Left lung (tissue), 10 donors: ENCODE results near the gene CDC42BPA. TPM values are rescaled to one million over a fixed set of nuclear protein-coding genes. Genes with fewer than 3 reads are reported as not detected.

ENCODE experiments used
- ATAC-seq: fragments of 200-7000 bp; cut with Tn5 transposase; one replicate; pipeline ENCODE4 v1.9.1; 2020; ENCODE audit warnings: moderate library complexity
- DNase-seq, 4 donors: peaks; one replicate each; pipeline ENCODE4 v3.0.0-alpha.2; 2013 to 2020
- H3K27ac ChIP-seq, 2 donors: fragments of 200-600 bp; sonication (generic) in 1 of 2; one replicate each; pipeline versions ENCODE4 v1.5.0 to v1.8.0; 2020 to 2021
- H3K27me3 ChIP-seq, 2 donors: fragments of 200-600 bp; sonication (generic) in 1 of 2; one replicate each; pipeline versions ENCODE4 v1.5.0 to v1.8.0; 2020 to 2021
- H3K36me3 ChIP-seq, 2 donors: fragments of 200-600 bp; sonication (generic) in 1 of 2; one replicate each; pipeline versions ENCODE4 v1.5.0 to v1.8.0; 2020 to 2021
- H3K4me1 ChIP-seq, 2 donors: fragments of 200-600 bp; one replicate each; pipeline ENCODE4 v1.8.0; 2021
- H3K4me3 ChIP-seq, 2 donors: fragments of 200-600 bp; sonication (generic) in 1 of 2; one replicate each; pipeline versions ENCODE4 v1.5.0 to v1.8.0; 2020 to 2021; ENCODE audit warnings: mild to moderate bottlenecking in 1 of 2
- H3K9me3 ChIP-seq, 2 donors: fragments of 200-600 bp; sonication (generic) in 1 of 2; one replicate each; pipeline versions ENCODE4 v1.5.0 to v1.8.0; 2020 to 2021
- intact Hi-C, 2 donors: fragments of 100-400 bp; cut with DNase I; formaldehyde crosslinking; loops; one replicate each; pipeline versions ENCODE4 v1.11.2 to v1.14.2; 2022
- polyA plus RNA-seq, 6 donors: library from polyadenylated mRNA; unstranded; fragments of 120-200 nt; gene quantifications; one replicate each; pipeline ENCODE4 v1.2.1, GENCODE V29; 2013; ENCODE audit not compliant: insufficient read length in 6 of 6
- total RNA-seq, 2 donors: library from RNA; stranded (reverse); fragmentation: NEBNext Ultra II Directional; extraction: Animal tissue kit (Norgen Biotek cat#: 25700); gene quantifications; one replicate each; pipeline ENCODE4 v1.2.1, GENCODE V29; 2021
- TF ChIP-seq, protein P1 (sequence below), 2 donors: fragments of 200-600 bp; sonication (generic) in 1 of 2; IDR thresholded peaks; one replicate each; pipeline versions ENCODE4 v1.5.0 to v1.8.0; 2021; ENCODE audit warnings: antibody characterized with exemption in 2 of 2
- donor health status: DM: no; HTN: yes; CAD: no.
- donor health status: DM: no; HTN: no; CAD: no.

Gene CDC42BPA
- total and polyA plus RNA-seq, 8 donors, result 35.8 to 49.0 (median 43.4) TPM

DNA sequence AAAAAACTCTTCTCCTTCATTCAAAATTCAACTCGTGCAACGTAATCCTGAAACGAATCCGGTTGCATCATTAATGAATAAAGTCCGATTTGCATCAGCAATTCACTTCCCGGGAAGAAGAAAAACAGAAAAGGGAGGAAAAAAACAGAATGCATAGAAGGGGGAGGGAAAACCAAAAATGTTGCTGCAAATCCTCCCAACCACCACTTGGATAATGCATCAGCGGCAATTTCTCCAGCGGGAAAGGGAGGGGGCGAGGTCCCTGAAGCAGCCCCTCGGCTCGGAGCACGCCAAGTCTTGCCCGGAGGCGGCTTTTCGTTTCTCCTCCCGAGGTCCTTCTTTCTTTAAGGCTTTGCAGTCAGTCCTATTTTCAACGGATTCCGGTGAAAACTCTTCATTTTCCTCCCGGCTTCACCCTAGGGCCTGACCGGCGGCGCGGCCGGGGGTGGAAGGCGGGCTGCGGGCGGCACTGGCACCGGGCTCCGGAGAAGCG, 723 bp downstream of the CDC42BPA start:
- ATAC-seq (peak; percentile 16), DNase-seq (peak in 3 of 4 donors; percentile 52 to 80 (median 67))
- H3K4me1 ChIP-seq, result peaks cover 0 to 5% of the 10 kb centered on the region in 2 donors
- peak overlapping the region; percentile 87 to 97 for H3K27ac ChIP-seq
- H3K4me3 ChIP-seq, result peak overlapping the region; percentile 59 to 71
- TF ChIP-seq, protein P1, sequence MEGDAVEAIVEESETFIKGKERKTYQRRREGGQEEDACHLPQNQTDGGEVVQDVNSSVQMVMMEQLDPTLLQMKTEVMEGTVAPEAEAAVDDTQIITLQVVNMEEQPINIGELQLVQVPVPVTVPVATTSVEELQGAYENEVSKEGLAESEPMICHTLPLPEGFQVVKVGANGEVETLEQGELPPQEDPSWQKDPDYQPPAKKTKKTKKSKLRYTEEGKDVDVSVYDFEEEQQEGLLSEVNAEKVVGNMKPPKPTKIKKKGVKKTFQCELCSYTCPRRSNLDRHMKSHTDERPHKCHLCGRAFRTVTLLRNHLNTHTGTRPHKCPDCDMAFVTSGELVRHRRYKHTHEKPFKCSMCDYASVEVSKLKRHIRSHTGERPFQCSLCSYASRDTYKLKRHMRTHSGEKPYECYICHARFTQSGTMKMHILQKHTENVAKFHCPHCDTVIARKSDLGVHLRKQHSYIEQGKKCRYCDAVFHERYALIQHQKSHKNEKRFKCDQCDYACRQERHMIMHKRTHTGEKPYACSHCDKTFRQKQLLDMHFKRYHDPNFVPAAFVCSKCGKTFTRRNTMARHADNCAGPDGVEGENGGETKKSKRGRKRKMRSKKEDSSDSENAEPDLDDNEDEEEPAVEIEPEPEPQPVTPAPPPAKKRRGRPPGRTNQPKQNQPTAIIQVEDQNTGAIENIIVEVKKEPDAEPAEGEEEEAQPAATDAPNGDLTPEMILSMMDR (IDR thresholded peaks at IDR 0.05), result no peak
- no peaks in the 10 kb centered on the region for H3K9me3 ChIP-seq
- intact Hi-C loops, result no loop called here
- no peaks in the 10 kb centered on the region for H3K36me3 ChIP-seq
- H3K27me3 ChIP-seq, result peaks cover 0 to 34% of the 10 kb centered on the region in 2 donors

DNA sequence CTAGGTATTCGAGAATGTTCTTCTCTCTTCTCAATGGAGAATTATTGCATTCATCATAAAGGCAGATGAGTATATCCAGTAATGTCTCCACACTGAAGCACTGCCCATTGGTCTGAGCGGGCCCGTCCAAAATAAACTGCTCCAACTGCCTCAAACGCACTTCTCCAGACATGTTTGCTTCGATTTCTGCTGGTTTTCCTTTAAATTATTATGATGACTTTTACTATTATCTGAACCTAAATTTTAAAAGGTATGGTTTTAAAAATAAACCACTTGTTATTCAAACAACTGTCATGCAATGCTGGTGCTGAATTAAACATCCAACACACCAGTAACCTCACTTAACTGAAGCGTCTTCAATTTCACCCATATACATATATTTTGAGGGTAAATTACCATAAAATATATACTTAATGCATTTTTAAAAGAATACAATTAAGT, 1.3 kb downstream of the CDC42BPA start:
- Histone ChIP-seq H3K4me3 (peak overlapping the region; percentile 59 to 71), H3K9me3 (no peaks in the 10 kb centered on the region), H3K27ac (peak overlapping the region; percentile 87 to 97), H3K36me3 (no peaks in the 10 kb centered on the region), H3K4me1 (peaks cover 0 to 5% of the 10 kb centered on the region in 2 donors), H3K27me3 (peaks cover 0 to 34% of the 10 kb centered on the region in 2 donors)
- DNase-seq, result no peak
- no peak for ATAC-seq
- TF ChIP-seq, protein P1 (IDR thresholded peaks at IDR 0.05), result no peak
- intact Hi-C loops, result no loop called here

DNA sequence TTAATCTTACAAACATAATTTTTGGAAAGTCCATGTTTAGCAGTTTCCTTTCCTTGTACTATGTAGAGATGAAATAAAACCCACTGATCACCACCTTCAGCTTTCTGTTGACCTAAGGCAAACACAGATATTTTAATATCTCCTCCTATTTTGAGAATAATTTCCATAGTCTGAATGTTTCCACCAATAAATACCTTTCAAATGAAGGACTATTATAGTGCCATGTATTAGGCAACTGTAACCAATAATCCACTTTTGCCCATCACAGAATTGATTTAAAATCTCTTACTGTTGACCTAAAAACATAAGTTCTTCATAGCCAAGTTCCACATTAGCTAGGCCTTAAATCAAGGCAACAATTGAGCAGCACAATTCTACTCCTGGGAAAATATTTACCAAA, 1.8 kb downstream of the CDC42BPA start:
- no peaks in the 10 kb centered on the region for H3K9me3 ChIP-seq
- TF ChIP-seq, protein P1 (IDR thresholded peaks at IDR 0.05), result no peak
- no peaks in the 10 kb centered on the region for H3K36me3 ChIP-seq
- ATAC-seq (peak; percentile 4), DNase-seq (no peak)
- intact Hi-C loops, result no loop called here
- H3K27ac ChIP-seq, result peak overlapping the region; percentile 45 to 97
- peak overlapping the region; percentile 59 to 71 for H3K4me3 ChIP-seq
- peaks cover 0 to 34% of the 10 kb centered on the region in 2 donors for H3K27me3 ChIP-seq
- peaks cover 0 to 5% of the 10 kb centered on the region in 2 donors for H3K4me1 ChIP-seq

DNA sequence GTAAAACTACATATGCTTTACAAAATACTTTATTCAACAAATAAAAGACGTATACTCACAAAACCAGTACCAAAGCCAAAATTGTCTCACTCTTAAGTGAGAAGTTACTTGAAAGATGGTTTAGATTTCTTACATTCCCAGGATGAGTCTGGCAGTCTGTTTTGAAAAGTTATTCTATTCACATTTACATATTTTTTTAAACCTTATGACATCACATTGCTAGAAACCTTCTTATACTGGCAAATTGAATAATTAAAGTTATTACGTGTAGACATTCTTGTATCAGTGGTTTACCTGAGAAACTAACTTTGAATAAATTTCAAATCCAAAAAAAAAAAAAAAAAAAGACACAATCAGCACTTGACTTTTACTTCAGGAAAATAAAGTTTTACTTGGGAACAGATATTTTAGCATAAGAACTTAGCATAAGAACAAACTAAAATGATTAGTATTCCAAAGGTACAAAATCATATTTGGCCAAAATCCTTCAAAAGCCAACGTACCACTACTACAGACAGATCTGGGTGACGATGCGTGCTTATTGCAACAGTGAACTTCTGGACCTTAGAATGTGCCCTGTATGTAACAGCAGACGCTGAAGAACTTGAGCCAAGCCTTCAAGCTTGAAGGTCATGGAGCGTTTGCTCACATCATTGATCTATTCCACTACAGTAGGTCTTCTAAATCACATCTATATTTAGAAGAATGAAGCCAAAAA, 2.5 kb downstream of the CDC42BPA start:
- peak; percentile 19 for ATAC-seq
- Histone ChIP-seq H3K27me3 (peaks cover 0 to 34% of the 10 kb centered on the region in 2 donors), H3K27ac (peak overlapping the region; percentile 45 to 97), H3K4me1 (peaks cover 0 to 5% of the 10 kb centered on the region in 2 donors), H3K36me3 (no peaks in the 10 kb centered on the region), H3K9me3 (no peaks in the 10 kb centered on the region), H3K4me3 (peak overlapping the region; percentile 59 to 71)
- intact Hi-C loops, result no loop called here
- DNase-seq, result peak in 1 of 4 donors; percentile 74
- TF ChIP-seq, protein P1 (IDR thresholded peaks at IDR 0.05), result no peak
